H1 (cell line): ENCODE results near the gene ADH1C. TPM values are rescaled to one million over a fixed set of nuclear protein-coding genes. Genes with fewer than 3 reads are reported as not detected.

Experiments
- CTCF ChIA-PET: fragments of 300-600 bp; sonication (Branson Sonifier 250); formaldehyde crosslinking; loops from one replicate; lab custom pipeline; 2021; ENCODE audit not compliant: partially characterized antibody; lab: Charles Lee
- POLR2A ChIA-PET: fragments of 300-600 bp; sonication (Branson Sonifier 250); formaldehyde crosslinking; loops from one replicate; lab custom pipeline; 2021; ENCODE audit warnings: inconsistent platforms; ENCODE audit not compliant: partially characterized antibody; lab: Charles Lee
- DNase-seq, 2 experiments: peaks; one replicate each; pipeline versions ENCODE4 v3.0.0 to v3.0.0-alpha.2; 2010 to 2022; ENCODE audit warnings: low spot score in 2 of 2, low read depth in 1 of 2, mixed read lengths in 1 of 2
- FAIRE-seq: peaks from 2 replicates; lab custom pipeline; 2011; peaks lifted over from hg19 to GRCh38; lab: Jason Lieb, UNC
- H2AFZ ChIP-seq: 2 replicates; pipeline ENCODE4 v1.8.1; 2012; ENCODE audit warnings: low read length, inconsistent platforms
- H2AK5ac ChIP-seq: 2 replicates; pipeline ENCODE4 v1.6.1; 2013; ENCODE audit warnings: low read depth, low read length
- H2BK120ac ChIP-seq: replicated peaks from 2 replicates; pipeline ENCODE3; 2013; ENCODE audit warnings: low read depth, low read length, inconsistent platforms
- H2BK12ac ChIP-seq: 2 replicates; pipeline ENCODE4 v1.6.1; 2013; ENCODE audit warnings: low read depth, low read length
- H2BK15ac ChIP-seq: 2 replicates; pipeline ENCODE4 v1.6.1; 2013; ENCODE audit warnings: low read length
- H2BK20ac ChIP-seq: 2 replicates; pipeline ENCODE4 v1.6.1; 2013; ENCODE audit warnings: low read length
- H2BK5ac ChIP-seq: 2 replicates; pipeline ENCODE4 v1.6.1; 2013; ENCODE audit warnings: low read depth, low read length
- H3K14ac ChIP-seq: 2 replicates; pipeline ENCODE4 v1.6.1; 2013; ENCODE audit warnings: inconsistent platforms; ENCODE audit not compliant: insufficient read length
- H3K18ac ChIP-seq: 2 replicates; pipeline ENCODE4 v1.6.1; 2013; ENCODE audit warnings: low read length; ENCODE audit errors: extremely low read depth
- H3K23ac ChIP-seq: 2 replicates; pipeline ENCODE4 v1.6.1; 2013; ENCODE audit warnings: inconsistent platforms; ENCODE audit not compliant: insufficient read length
- H3K23me2 ChIP-seq: 2 replicates; pipeline ENCODE4 v1.6.1; 2013; ENCODE audit warnings: low read depth, low read length
- H3K27ac ChIP-seq: 2 replicates; pipeline ENCODE4 v1.6.1; 2011; ENCODE audit warnings: low read depth, low read length, inconsistent platforms
- H3K27me3 ChIP-seq, 4 experiments: replicated peaks in 1 of 4; 1 replicate in 1 of 4; 2 replicates in 3 of 4; pipeline versions ENCODE4 v1.6.1 to v1.8.1; 2011 to 2013; ENCODE audit warnings: low read length in 3 of 4, mild to moderate bottlenecking in 3 of 4, inconsistent platforms in 2 of 4, mixed read lengths in 2 of 4, moderate library complexity in 1 of 4; ENCODE audit not compliant: control insufficient read depth in 3 of 4, insufficient read depth in 3 of 4; ENCODE audit errors: extremely low read depth in 1 of 4
- H3K36me3 ChIP-seq, 4 experiments: 2 replicates each; pipeline versions ENCODE4 v1.6.1 to v1.8.1; 2011 to 2013; ENCODE audit warnings: mild to moderate bottlenecking in 4 of 4, low read length in 3 of 4, moderate library complexity in 2 of 4, control low read depth in 1 of 4, inconsistent platforms in 1 of 4; ENCODE audit not compliant: insufficient read depth in 4 of 4, control insufficient read depth in 2 of 4
- H3K4ac ChIP-seq: replicated peaks from 2 replicates; pipeline ENCODE3; 2013; ENCODE audit warnings: low read length, low read depth, mixed read lengths, inconsistent platforms; ENCODE audit not compliant: insufficient read length
- H3K4me1 ChIP-seq, 4 experiments: replicated peaks in 1 of 4; 1 replicate in 1 of 4; 2 replicates in 3 of 4; pipeline versions ENCODE4 v1.6.1 to v1.8.1; 2011 to 2013; ENCODE audit warnings: low read length in 3 of 4, inconsistent platforms in 2 of 4, mixed read lengths in 1 of 4; ENCODE audit not compliant: insufficient read depth in 4 of 4, control insufficient read depth in 3 of 4
- H3K4me2 ChIP-seq, 2 experiments: 2 replicates each; pipeline versions ENCODE4 v1.6.1 to v1.8.1; 2011 to 2013; ENCODE audit warnings: low read depth in 2 of 2, low read length in 2 of 2, control low read depth in 1 of 2, inconsistent platforms in 1 of 2, mild to moderate bottlenecking in 1 of 2; ENCODE audit not compliant: insufficient read depth in 1 of 2
- H3K4me3 ChIP-seq, 4 experiments: fragments of 200-600, 300-600 bp in 1 of 4; sonication (generic), shearing (Covaris generic), sonication (Bioruptor Twin) in 1 of 4; 2 replicates each; pipeline versions ENCODE4 v1.5.1 to v1.8.1; 2011 to 2016; ENCODE audit warnings: low read length in 4 of 4, low read depth in 3 of 4, control low read depth in 2 of 4, inconsistent platforms in 2 of 4, mild to moderate bottlenecking in 2 of 4, mixed read lengths in 1 of 4, moderate library complexity in 1 of 4; ENCODE audit not compliant: insufficient read depth in 2 of 4; ENCODE audit errors: extremely low read depth in 1 of 4
- H3K56ac ChIP-seq: replicated peaks from 2 replicates; pipeline ENCODE3; 2013; ENCODE audit warnings: low read depth, mild to moderate bottlenecking, mixed read lengths, low read length, inconsistent platforms; ENCODE audit not compliant: insufficient read length
- H3K79me1 ChIP-seq: 2 replicates; pipeline ENCODE4 v1.6.1; 2013; ENCODE audit warnings: low read depth, low read length, control low read depth
- H3K79me2 ChIP-seq, 2 experiments: 2 replicates each; pipeline versions ENCODE4 v1.6.1 to v1.8.1; 2012 to 2013; ENCODE audit warnings: low read length in 2 of 2, mild to moderate bottlenecking in 2 of 2, inconsistent platforms in 1 of 2; ENCODE audit not compliant: insufficient read depth in 2 of 2, control insufficient read depth in 1 of 2
- H3K9ac ChIP-seq, 4 experiments: replicated peaks in 1 of 4; 1 replicate in 1 of 4; 2 replicates in 3 of 4; pipeline versions ENCODE4 v1.6.1 to v1.8.1; 2011 to 2013; ENCODE audit warnings: low read depth in 3 of 4, low read length in 3 of 4, control low read depth in 2 of 4, mild to moderate bottlenecking in 2 of 4, moderate library complexity in 2 of 4, inconsistent platforms in 1 of 4; ENCODE audit errors: extremely low read depth in 1 of 4
- H3K9me3 ChIP-seq, 2 experiments: 2 replicates each; pipeline versions ENCODE4 v1.6.1 to v1.8.1; 2012 to 2013; ENCODE audit warnings: mild to moderate bottlenecking in 2 of 2, moderate library complexity in 2 of 2, control low read depth in 1 of 2, inconsistent platforms in 1 of 2, low read depth in 1 of 2, low read length in 1 of 2, mixed read lengths in 1 of 2; ENCODE audit not compliant: insufficient read depth in 2 of 2
- H4K20me1 ChIP-seq, 2 experiments: replicated peaks in 1 of 2; 2 replicates each; pipeline versions ENCODE3 to v1.8.1; 2011 to 2013; ENCODE audit warnings: inconsistent platforms in 2 of 2, low read length in 2 of 2, mild to moderate bottlenecking in 1 of 2; ENCODE audit not compliant: insufficient read depth in 2 of 2, control insufficient read depth in 1 of 2
- H4K5ac ChIP-seq: 2 replicates; pipeline ENCODE4 v1.6.1; 2013; ENCODE audit warnings: low read length, low read depth, mixed read lengths, inconsistent platforms; ENCODE audit not compliant: insufficient read length
- H4K8ac ChIP-seq: 2 replicates; pipeline ENCODE4 v1.8.0; 2013; ENCODE audit warnings: mild to moderate bottlenecking, moderate library complexity, low read length, inconsistent platforms; ENCODE audit not compliant: insufficient read depth; ENCODE audit errors: extremely low read depth
- H4K91ac ChIP-seq: replicated peaks from 2 replicates; pipeline ENCODE3; 2013; ENCODE audit warnings: low read length, mixed read lengths, inconsistent platforms; ENCODE audit not compliant: insufficient read length
- CHD1 ChIP-seq: IDR thresholded peaks from 2 replicates; pipeline ENCODE4 v1.6.1; 2012; ENCODE audit warnings: low read depth, low read length, improper control_type of control experiment
- NANOG ChIP-seq: IDR thresholded peaks from 2 replicates; pipeline ENCODE4 v1.6.1; 2011; ENCODE audit warnings: low read length, low read depth, mild to moderate bottlenecking, inconsistent platforms; ENCODE audit not compliant: insufficient read depth, poor library complexity, severe bottlenecking
- PHF8 ChIP-seq: fragments of 200-600 bp; sonication (generic); conservative IDR thresholded peaks from 2 replicates; pipeline ENCODE4 v1.7.1; 2012; ENCODE audit warnings: low read depth, mild to moderate bottlenecking, inconsistent platforms, low read length, moderate library complexity
- SAP30 ChIP-seq: fragments of 300-600 bp; sonication (generic); IDR thresholded peaks from 2 replicates; pipeline ENCODE4 v1.7.1; 2012; ENCODE audit warnings: low read length, moderate library complexity, mild to moderate bottlenecking, inconsistent platforms; ENCODE audit not compliant: insufficient read depth, insufficient replicate concordance
- SRF ChIP-seq: IDR thresholded peaks from 2 replicates; pipeline ENCODE4 v1.6.1; 2011; ENCODE audit warnings: mild to moderate bottlenecking, low read depth, low read length, moderate library complexity
- TAF1 ChIP-seq: IDR thresholded peaks from 2 replicates; pipeline ENCODE4 v1.6.1; 2011; ENCODE audit warnings: mild to moderate bottlenecking, low read depth, low read length
- WGBS, 2 experiments: shearing (Covaris generic) in 1 of 2; methylation state at CpG; one replicate each; pipeline versions ENCODE4 v1.1.6 to v1.1.7; 2013 to 2015; ENCODE audit warnings: low lambda C conversion rate in 2 of 2, mixed read lengths in 2 of 2, inconsistent platforms in 1 of 2, low coverage in 1 of 2, missing lambda C conversion rate in 1 of 2; ENCODE audit not compliant: insufficient replicate concordance in 2 of 2, insufficient coverage in 1 of 2, insufficient read length in 1 of 2; ENCODE audit errors: extremely low coverage in 1 of 2, missing lambda C conversion rate in 1 of 2; 5-methylcytosine and 5-hydroxymethylcytosine counted together
- polyA plus RNA-seq, 7 experiments: library from polyadenylated mRNA; depleted of rRNA in 3 of 7; stranded (reverse) in 5 of 7; unstranded in 2 of 7; fragments of >200 nt in 5 of 7; fragments of 200-250 nt in 2 of 7; gene quantifications; 1 replicate in 5 of 7; 2 replicates in 1 of 7; 4 replicates in 1 of 7; pipeline versions ENCODE4 v1.2.1 to v1.2.3, GENCODE V29; 2011 to 2013; ENCODE audit warnings: missing spikeins in 2 of 7, mixed read lengths in 2 of 7
- total RNA-seq: library from RNA; stranded (reverse); fragmentation: NEBNext Ultra II Directional; extraction: Animal tissue kit (Norgen Biotek cat#: 25700); gene quantifications from 2 replicates; pipeline ENCODE4 v1.2.1, GENCODE V29; 2021
- TF ChIP-seq, protein P1 (sequence below), 3 experiments: IDR thresholded peaks; 1 replicate in 2 of 3; 2 replicates in 1 of 3; pipeline versions ENCODE4 v1.5.1 to v1.6.1; 2011; ENCODE audit warnings: low read length in 3 of 3, mild to moderate bottlenecking in 3 of 3, inconsistent platforms in 2 of 3, low read depth in 1 of 3, moderate library complexity in 1 of 3; ENCODE audit not compliant: insufficient read depth in 1 of 3; ENCODE audit errors: control extremely low read depth in 1 of 3

ADH1C gene
- total and polyA plus RNA-seq, 2 of the 8 experiments (the other 6 are each of a cell fraction or from before 2014, with no cell fraction given), result not detected

- Histone ChIP-seq H3K9ac (no peak overlapping the region), H4K20me1 (no peaks in the 10 kb centered on the region), H2AFZ (no peak overlapping the region), H3K79me2 (no peaks in the 10 kb centered on the region), H3K4me3 (no peak overlapping the region), H4K5ac (no peak overlapping the region), H3K56ac (no peak overlapping the region), H2BK15ac (no peak overlapping the region), H4K8ac (no peak overlapping the region), H2BK12ac (no peak overlapping the region), H2BK120ac (no peak overlapping the region), H3K36me3 (0 out of 8 replicates have a peak, but pooled peaks cover 0 to 3% (median 0%) of the 10 kb centered on the region in 4 experiments), H3K4ac (no peak overlapping the region), H2AK5ac (no peak overlapping the region), H3K27ac (no peak overlapping the region), H3K4me2 (no peak overlapping the region), H3K23ac (no peak overlapping the region), H3K18ac (no peak overlapping the region), H3K4me1 (peaks cover 0 to 3% (median 3%) of the 10 kb centered on the region in 4 experiments; a peak in 2 of 7 replicates), H3K14ac (no peak overlapping the region), H3K9me3 (peaks cover 2 to 8% of the 10 kb centered on the region in 2 experiments; a peak in 2 of 4 replicates), H2BK5ac (no peak overlapping the region), H3K27me3 (no peaks in the 10 kb centered on the region), H4K91ac (no peak overlapping the region), H2BK20ac (no peak overlapping the region), H3K79me1 (no peaks in the 10 kb centered on the region), H3K23me2 (no peaks in the 10 kb centered on the region)
- FAIRE-seq (no peak), DNase-seq (no peak)
- WGBS, 2 experiments, result 95% methylated on average over 1 of the region's 1 CpG; no CpG with 5 or more reads in 1 of the 2 experiments
- CTCF ChIA-PET, result no interaction called here
- POLR2A ChIA-PET, result no interaction called here
- TF ChIP-seq NANOG (no peak), CHD1 (no peak), SAP30 (no peak), SRF (no peak), TAF1 (no peak), PHF8 (no peak)
- TF ChIP-seq, protein P1, sequence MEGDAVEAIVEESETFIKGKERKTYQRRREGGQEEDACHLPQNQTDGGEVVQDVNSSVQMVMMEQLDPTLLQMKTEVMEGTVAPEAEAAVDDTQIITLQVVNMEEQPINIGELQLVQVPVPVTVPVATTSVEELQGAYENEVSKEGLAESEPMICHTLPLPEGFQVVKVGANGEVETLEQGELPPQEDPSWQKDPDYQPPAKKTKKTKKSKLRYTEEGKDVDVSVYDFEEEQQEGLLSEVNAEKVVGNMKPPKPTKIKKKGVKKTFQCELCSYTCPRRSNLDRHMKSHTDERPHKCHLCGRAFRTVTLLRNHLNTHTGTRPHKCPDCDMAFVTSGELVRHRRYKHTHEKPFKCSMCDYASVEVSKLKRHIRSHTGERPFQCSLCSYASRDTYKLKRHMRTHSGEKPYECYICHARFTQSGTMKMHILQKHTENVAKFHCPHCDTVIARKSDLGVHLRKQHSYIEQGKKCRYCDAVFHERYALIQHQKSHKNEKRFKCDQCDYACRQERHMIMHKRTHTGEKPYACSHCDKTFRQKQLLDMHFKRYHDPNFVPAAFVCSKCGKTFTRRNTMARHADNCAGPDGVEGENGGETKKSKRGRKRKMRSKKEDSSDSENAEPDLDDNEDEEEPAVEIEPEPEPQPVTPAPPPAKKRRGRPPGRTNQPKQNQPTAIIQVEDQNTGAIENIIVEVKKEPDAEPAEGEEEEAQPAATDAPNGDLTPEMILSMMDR (IDR thresholded peaks at IDR 0.05; ENCODE audit: control extremely low read depth in 1 of 3, insufficient read depth in 1 of 3, low read depth in 1 of 3, low read length in 3 of 3), result no peak
Measured at GRCh38 chr4:99323756-99324155, 28.8 kb downstream of the ADH1C start.
